ENCODE data around the gene GATAD2B. TPM values are rescaled to one million over a fixed set of nuclear protein-coding genes. Genes with fewer than 3 reads are reported as not detected.

Gene GATAD2B
- total and polyA plus RNA-seq, 2 donors (not counting 3 experiments of a cell fraction or from before 2014, with no cell fraction given): 8.5 to 46.3 TPM

DNA sequence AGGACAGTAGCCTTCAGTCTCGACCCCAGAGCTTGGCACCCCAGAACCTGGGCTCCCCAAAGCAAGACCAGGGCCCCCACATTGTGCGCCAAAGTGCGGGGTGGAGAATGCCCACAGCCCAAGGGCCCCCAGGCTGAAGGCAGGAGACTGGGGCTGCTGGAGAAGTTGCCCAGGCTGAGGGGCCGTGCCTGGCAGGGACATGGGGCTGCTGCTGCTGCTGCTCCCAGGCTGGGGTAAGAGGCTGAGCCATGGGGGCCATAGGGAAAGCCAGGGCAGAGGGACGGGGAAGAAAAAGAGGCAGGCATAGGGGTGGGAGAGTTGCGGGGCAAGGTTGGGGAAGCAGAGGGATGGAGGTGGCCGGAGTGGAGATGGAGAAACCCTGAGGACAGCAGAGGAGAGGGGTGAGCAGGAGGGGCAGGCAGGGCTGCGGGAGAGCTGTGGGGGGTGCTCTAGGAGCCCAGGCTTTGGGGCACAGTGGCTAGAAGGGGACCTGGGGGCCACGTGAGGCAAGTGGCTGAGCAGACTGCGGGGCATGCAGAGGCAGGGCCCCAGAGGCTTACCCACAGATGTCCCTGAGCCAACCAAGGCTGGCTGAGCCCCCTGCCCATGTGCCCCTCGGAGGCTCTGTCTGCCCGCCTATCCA, 128.7 kb downstream of the GATAD2B start:
- Histone ChIP-seq H3K27ac (ENCODE audit: insufficient read depth, low read depth, low read length) (no peak overlapping the region), H4K20me1 (replicated peaks; ENCODE audit: control insufficient read depth, extremely low read depth, insufficient read depth, low read length) (no peaks in the 10 kb centered on the region), H3K9me3 (replicated peaks; ENCODE audit: control insufficient read depth, insufficient read depth, low read length) (no peaks in the 10 kb centered on the region), H3K4me1 (ENCODE audit: control insufficient read depth, extremely low read depth, insufficient read depth, low read length) (peaks cover 14% of the 10 kb centered on the region), H3K4me3 (replicated peaks in 1 of 3; ENCODE audit: insufficient read depth in 1 of 3, low read depth in 1 of 3, low read length in 3 of 3) (no peak overlapping the region), H3K4me2 (ENCODE audit: insufficient read depth, low read length) (no peak overlapping the region), H3K9me1 (replicated peaks; ENCODE audit: control insufficient read depth, extremely low read depth, insufficient read depth, low read length) (no peaks in the 10 kb centered on the region), H2AFZ (ENCODE audit: low read depth, low read length) (no peak overlapping the region), H3K9ac (replicated peaks; ENCODE audit: extremely low read depth, insufficient read depth, low read length) (no peak overlapping the region), H3K36me3 (ENCODE audit: control insufficient read depth in 2 of 2, extremely low read depth in 1 of 2, insufficient read depth in 2 of 2, low read length in 2 of 2) (no peaks in the 10 kb centered on the region), H3K79me2 (ENCODE audit: control insufficient read depth, insufficient read depth, low read length) (no peaks in the 10 kb centered on the region), H3K27me3 (ENCODE audit: control insufficient read depth in 2 of 2, insufficient read depth in 2 of 2, low read length in 2 of 2) (no peaks in the 10 kb centered on the region)
- no peak for FAIRE-seq
- DNase-seq (ENCODE audit: low read depth, low spot score): no peak
- BruUV-seq (replicated peaks): no TSS peak
- dilution Hi-C loops (cut with MboI; ENCODE audit: extremely low pct_ligation_motif_present, low sequenced_read_pairs): no loop called here
- TF ChIP-seq JUN (IDR thresholded peaks at IDR 0.05; ENCODE audit: borderline replicate concordance, insufficient read depth, insufficient read length, low read depth) (no peak), MYC (IDR thresholded peaks at IDR 0.05; ENCODE audit: low read depth, low read length) (no peak), GATA2 (IDR thresholded peaks at IDR 0.05; ENCODE audit: insufficient read depth, insufficient read length, low read depth, low read length) (no peak), EZH2 (IDR thresholded peaks at IDR 0.05; ENCODE audit: borderline replicate concordance, low read depth, low read length, severe bottlenecking) (no peak), FOS (IDR thresholded peaks at IDR 0.05; ENCODE audit: borderline replicate concordance, insufficient read depth, low read length) (no peak), POLR2AphosphoS5 (IDR thresholded peaks at IDR 0.05; ENCODE audit: insufficient read depth, low read depth, low read length) (no peak), POLR2A (IDR thresholded peaks at IDR 0.05; ENCODE audit: low read depth, low read length) (no peak)
- TF ChIP-seq, protein P1, sequence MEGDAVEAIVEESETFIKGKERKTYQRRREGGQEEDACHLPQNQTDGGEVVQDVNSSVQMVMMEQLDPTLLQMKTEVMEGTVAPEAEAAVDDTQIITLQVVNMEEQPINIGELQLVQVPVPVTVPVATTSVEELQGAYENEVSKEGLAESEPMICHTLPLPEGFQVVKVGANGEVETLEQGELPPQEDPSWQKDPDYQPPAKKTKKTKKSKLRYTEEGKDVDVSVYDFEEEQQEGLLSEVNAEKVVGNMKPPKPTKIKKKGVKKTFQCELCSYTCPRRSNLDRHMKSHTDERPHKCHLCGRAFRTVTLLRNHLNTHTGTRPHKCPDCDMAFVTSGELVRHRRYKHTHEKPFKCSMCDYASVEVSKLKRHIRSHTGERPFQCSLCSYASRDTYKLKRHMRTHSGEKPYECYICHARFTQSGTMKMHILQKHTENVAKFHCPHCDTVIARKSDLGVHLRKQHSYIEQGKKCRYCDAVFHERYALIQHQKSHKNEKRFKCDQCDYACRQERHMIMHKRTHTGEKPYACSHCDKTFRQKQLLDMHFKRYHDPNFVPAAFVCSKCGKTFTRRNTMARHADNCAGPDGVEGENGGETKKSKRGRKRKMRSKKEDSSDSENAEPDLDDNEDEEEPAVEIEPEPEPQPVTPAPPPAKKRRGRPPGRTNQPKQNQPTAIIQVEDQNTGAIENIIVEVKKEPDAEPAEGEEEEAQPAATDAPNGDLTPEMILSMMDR (IDR thresholded peaks at IDR 0.05; ENCODE audit: extremely low read depth in 1 of 2, insufficient read depth in 1 of 2, low read depth in 1 of 2, low read length in 2 of 2): no peak
- TF ChIP-seq, protein P2, sequence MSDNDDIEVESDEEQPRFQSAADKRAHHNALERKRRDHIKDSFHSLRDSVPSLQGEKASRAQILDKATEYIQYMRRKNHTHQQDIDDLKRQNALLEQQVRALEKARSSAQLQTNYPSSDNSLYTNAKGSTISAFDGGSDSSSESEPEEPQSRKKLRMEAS (IDR thresholded peaks at IDR 0.05; ENCODE audit: insufficient read depth, insufficient read length): no peak
- ChIA-PET POLR2A (no interaction called here), CTCF (interaction anchor here (1.2 to 1.3 kb wide), 2 partner anchors 42 to 116 kb away, joined by 3 read pairs; partner anchors contain the start of gene NPR1)
- intact Hi-C loops (cut with micrococcal nuclease): no loop called here

Data from endothelial cell of umbilical vein (primary cell).